Jurkat, Clone E6-1 (cell line): ENCODE results near the gene STAP1.
"Not testable (repeated sequence)": the region's sequence is repeated elsewhere in the genome, so short reads cannot be mapped to it uniquely, and the experiment has no call there.

Experiments
- DNase-seq: peaks from one replicate; pipeline ENCODE4 v3.0.0-alpha.2; 2011; ENCODE audit warnings: low read depth, low spot score
- H3K4me3 ChIP-seq: 2 replicates; pipeline ENCODE4 v1.5.1; 2011; ENCODE audit warnings: mild to moderate bottlenecking, low read length, control low read depth, moderate library complexity

STAP1 gene

DNA sequence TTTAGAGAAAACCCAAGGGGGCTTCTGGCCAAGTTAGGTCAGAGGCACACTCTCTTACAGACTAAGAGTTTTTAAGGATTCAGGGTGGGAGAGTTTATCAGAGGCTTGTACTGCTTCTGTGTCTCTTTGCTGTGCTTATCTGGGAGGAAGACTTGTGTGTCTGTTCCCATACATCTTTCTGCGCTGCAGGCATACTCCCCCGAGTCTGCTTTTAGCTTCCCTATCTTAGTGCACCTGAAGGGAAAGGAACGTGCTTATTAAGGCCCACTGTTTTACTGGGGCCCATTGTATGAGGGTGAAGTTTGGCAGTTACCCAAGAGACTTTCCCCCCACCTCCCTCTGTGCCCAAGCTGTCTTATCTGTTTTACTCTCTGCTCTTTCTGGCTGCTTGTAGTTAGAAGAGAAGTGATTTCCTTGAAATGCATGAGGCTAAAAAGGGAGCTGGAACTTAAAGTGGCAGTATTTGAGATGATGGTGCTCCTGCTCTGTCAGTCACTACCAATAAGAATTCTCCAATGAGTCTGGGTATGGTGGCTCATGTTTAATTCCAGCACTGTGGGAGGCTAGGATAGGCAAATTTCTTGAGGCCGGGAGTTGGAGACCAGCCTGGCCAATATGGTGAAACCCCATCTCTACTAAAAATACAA lies 6.3 kb upstream of the STAP1 start:
- DNase-seq, H3K4me3 ChIP-seq: not testable (repeated sequence)

DNA sequence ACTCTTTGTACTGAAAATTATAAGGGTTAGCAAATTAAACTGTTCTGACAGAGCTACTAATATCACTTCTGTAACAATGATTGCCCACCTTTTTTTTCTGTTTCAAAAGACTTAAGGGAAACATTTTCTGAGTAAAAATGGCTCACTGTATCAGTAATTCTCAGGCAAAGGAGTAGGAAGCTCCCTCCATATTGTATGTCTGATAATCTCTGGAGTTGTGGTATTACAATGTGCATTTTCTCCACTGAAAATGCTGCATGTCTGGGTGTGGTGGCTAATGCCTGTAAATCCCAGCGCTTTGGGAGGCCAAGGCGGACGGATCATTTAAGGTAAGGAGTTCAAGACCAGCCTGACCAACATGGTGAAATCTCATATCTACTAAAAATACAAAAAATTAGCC lies 4.4 kb upstream of the STAP1 start:
- no peak for DNase-seq
- H3K4me3 ChIP-seq: no peak overlapping the region

DNA sequence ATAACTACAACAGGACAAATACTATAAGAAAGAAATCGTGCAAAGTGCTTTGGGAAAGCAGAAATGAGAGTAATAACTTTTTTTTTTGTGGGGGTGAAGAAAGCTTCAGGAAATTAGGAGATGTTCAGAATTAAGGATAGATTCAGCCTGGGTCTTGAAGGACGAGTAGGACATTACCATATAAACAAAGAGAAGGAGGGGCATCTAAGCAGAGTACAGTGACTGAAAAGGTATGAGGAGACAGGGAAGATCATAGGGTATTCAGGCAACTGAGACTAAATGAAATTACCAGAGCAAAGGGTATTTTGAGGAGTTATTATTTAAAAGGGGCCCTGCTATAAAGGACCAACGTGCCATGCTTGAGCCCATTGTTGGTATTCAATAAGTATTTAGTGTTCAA lies 3.1 kb upstream of the STAP1 start:
- DNase-seq: no peak
- no peak overlapping the region for H3K4me3 ChIP-seq

DNA sequence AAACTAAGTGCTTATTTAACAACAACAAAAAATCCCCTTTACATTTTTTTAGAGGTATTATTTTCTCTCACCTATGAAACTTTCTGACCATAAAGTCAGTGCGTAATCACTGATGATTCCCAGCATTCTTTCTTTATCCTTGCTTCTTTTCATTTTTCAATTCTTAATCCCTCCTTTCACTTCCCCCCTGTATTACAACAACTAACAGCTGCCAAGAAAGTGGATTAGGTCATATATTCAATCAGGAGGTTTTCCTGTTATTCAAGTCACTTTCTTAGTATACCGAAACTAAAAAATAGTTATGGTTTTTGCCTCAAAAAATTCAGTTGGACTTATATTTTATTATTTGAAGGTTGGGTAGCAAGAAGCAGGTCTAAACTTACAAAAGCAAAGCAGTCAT lies 2.1 kb upstream of the STAP1 start:
- H3K4me3 ChIP-seq: no peak overlapping the region
- no peak for DNase-seq

DNA sequence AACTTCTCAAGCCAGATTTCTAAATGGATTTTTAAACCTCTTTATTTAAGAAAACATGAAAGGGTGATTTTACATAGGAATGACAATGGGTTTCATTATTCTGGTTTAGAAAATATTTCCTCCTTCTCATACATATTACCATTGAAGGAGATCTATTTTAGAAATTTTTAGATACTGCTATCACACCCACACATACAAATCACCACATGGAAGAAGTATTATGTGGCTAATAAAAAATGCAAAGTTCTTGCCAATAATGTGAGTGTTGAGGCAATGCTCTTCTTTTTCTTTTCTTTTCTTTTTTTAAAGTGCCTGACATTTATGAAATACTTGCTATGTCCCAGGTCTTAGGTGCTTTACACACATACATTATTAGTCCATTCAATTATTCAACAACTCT lies 6.8 kb downstream of the STAP1 start:
- H3K4me3 ChIP-seq: no peak overlapping the region
- no peak for DNase-seq

DNA sequence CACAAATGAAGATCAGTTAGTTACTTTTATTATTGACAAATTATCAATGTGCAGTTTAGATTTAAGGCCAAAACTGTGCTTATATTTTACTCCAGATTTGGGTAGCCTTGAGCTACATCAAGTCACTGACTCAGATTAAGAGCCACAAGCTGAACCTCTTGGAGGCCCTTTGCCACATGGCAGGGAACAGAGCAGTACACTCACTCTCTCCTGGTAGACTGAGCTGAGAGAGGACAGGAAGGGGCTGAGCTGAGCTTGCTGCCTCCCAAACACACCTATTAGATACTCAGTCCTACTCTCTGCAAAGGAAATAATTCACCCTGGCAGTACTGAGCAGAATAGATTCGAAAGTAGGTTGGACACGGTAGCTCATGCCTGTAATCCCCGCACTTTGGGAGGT lies 7.8 kb downstream of the STAP1 start:
- no peak for DNase-seq
- H3K4me3 ChIP-seq: no peak overlapping the region

DNA sequence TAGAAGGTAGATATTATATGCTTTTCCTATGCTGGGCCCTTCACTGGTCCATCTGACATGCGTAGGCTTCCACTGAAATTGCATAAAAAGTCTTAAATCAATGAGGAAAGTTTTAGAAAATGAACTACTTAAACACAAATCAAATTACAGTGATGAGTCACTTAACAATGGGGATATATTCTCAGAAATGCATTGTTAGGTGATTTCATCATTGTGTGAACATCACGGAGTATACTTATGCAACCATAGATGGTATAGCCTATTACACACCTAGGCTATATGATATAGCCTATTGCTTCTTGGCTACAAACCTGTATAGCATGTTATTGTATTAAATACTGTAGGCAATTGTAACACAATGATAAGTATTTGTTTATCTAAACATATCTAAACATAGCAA lies 10.3 kb downstream of the STAP1 start:
- DNase-seq: no peak
- H3K4me3 ChIP-seq: no peak overlapping the region

DNA sequence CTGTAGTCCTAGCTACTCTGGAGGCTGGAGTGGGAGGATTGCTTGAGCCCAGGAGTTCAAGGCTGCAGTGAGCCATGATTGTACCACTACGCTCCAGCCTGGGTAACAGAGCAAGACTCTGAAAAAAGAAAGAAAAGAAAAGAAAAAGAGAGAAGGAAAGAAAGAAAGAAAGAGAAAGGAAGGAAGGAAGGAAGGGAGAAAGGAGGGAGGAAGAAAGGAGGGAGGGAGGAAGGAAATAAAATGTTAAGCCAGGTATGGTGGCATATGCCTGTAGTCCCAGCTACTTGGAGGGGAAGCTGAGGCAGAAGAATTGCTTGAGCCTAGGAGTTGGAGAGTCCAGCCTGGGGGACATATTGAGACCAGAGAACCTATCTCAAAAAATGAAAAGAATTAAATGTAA lies 12.0 kb downstream of the STAP1 start:
- DNase-seq: no peak
- H3K4me3 ChIP-seq: no peak overlapping the region

DNA sequence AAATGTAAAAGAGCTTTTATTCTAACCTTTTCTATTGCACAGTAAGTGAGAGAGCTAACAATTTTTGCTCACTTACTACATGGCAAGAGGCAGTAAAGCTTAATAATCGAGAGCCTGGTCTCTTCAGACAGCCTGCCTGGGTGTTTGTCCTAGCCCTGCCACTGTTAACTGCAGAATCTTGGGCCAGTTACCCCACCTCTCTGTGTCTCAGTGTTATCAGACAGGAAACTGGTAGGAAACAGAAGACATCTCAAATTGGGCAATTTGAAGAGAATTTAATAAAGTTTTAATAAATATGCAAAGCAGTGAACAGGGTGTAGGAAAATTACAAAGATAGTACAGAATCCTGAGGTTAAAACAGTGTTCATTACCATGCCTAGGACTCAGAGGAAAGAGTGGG lies 13.4 kb downstream of the STAP1 start:
- no peak for DNase-seq
- no peak overlapping the region for H3K4me3 ChIP-seq

DNA sequence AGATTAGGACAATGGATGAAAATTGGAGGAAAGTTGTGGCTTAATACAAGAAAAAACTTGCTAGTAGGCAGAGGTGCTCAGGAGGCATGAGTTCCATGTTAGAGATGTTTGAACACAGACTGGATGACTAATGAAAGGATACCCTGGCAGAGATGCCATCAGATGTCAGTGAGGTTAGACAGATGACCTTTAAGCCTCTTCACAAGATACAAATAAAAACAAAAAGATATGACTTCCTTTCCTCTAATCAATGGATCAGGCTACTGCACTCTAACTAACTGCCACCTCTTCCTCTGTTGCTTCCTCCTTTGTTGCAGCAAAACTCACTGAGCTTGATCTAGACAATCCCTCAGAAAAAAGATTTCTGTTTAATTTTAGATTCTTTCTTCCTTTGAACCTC lies 14.7 kb downstream of the STAP1 start:
- DNase-seq: no peak
- no peak overlapping the region for H3K4me3 ChIP-seq

DNA sequence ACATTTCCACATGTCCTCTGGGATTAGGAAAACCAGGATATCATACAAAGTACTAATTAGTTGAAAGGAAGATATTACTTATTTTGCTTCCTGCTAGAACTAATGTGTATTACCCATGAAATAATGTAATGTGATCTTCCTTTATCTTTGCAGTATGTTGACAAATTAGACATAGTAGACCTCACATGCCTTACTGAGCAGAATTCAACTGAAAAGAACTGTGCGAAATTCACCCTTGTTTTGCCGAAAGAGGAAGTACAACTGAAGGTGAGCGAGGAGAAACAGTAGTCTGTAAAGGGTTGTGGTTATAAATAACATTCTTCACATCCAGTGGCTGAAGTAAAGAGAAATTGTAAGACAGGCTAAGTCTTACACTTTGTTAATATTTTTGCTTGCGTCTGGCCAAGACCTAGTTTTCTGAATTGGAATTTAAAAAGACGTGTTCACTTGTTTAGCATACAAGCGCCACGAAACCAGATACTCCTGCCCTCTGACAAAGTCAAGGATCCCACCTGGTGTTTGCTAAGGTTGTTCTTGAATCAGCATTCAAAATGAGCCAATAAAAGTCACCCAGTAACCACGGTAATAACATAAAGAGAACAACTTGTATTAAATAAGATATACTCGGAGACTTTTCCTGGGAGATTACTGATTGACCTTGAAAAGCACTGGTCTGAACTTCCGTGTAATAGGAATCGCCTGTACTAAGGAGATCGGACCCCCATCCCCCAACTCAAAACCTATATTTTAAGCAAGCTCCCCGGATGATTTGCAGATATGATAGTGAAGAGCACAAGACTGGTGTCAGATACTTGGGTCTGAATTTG lies 16.9 kb downstream of the STAP1 start:
- DNase-seq: no peak
- H3K4me3 ChIP-seq: no peak overlapping the region

DNA sequence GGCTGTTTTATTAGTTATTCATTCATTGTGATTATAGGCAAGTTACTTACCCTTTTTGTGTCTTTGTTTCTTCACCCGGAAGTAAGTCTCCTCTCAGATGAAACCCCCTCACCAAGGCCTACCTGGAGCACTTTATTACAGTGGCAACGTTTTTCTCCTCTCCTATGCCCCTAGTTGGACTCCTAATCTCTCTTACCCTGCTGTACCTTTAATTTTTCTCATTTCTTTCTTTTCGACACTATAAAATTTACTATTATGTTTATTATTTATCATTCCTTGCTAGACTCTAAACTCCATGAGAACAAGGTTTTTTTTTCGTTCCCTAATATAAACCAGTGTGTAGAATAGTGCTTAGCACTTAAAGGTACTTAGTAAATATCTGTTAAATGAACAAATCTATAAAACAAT lies 17.5 kb downstream of the STAP1 start:
- H3K4me3 ChIP-seq: no peak overlapping the region
- no peak for DNase-seq

DNA sequence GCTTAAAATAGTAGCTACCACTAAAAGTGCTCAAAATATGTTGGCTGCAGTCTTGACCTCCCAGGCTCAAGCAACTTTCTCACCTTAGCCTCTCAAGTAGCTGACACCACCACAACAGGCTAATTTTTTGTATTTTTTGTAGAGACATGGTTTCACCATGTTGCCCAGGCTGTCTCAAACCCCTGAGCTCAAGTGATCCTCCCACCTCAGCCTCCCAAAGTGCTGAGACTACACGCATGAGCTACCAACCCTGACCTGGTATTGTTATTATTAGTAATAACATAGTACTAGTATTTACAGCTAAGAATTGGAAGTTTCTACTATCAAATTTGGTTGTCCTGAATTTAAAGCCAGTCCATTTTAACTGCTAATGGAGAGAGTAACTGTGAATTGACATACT lies 18.0 kb downstream of the STAP1 start:
- H3K4me3 ChIP-seq: no peak overlapping the region
- DNase-seq: no peak

DNA sequence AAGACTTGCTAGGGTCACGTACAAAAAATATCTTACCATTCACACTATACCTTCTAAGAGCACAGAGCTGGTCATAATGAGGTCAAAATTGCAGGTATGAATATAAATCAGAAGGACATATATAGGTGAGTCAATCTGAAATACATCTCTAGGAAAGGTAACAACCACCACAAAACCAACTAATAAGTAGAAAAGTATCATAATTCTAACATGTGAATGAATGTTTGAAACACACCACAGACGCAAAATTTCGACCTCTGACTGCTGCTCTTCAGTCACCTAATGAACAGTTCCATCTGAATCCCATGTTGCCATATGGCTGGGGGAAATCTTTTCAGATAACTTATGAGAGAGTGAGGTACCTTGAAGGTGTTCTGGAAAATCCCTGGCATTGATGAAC lies 22.1 kb downstream of the STAP1 start:
- H3K4me3 ChIP-seq: no peak overlapping the region
- DNase-seq: no peak

DNA sequence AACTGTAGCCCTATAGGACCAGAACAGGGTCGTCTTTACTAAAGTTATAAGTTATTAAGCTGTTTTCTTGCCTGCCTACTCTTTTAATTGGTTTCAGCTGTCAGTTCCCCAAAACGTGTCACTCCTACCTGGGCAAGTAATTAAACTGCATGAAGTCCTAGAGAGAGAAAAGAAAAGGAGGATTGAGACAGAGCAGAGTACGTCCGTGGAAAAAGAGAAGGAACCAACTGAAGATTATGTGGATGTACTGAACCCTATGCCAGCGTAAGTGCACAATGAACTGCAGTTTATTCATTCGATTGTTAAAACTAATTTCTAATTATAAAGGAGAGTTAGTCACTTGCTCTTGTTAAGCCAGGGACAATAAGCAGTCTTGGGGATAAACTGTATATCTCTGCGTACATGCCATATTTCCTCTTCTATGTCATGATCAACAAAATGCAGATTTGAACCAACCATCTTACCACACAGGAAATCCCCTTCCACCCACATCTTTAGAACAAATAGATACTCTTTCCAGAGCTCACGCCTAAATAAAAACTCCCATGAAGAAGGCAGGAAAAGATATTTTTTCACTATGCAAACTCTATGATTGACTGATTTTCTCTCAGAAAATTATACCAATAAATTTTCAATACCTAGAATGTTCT lies 22.8 kb downstream of the STAP1 start:
- no peak overlapping the region for H3K4me3 ChIP-seq
- peak; percentile 78 for DNase-seq

DNA sequence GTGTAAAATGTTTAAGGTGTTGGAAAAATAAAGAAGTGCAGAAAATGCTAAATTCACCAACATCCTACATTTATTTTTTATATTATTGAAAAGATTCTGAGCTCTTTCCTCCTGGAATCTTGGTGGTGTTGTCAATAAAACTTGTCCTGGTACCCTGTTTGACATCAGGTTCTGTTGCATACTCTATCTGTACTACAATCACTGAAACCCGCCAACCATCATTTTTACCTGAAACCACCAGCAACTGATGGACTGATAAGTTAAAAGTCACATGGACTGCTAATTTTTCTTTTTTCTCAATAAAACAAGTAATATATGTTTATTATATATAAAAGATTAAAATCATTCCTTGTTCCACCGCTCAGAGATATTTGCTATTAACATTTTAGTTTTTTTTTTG lies 23.4 kb downstream of the STAP1 start:
- DNase-seq: peak; percentile 29
- no peak overlapping the region for H3K4me3 ChIP-seq

DNA sequence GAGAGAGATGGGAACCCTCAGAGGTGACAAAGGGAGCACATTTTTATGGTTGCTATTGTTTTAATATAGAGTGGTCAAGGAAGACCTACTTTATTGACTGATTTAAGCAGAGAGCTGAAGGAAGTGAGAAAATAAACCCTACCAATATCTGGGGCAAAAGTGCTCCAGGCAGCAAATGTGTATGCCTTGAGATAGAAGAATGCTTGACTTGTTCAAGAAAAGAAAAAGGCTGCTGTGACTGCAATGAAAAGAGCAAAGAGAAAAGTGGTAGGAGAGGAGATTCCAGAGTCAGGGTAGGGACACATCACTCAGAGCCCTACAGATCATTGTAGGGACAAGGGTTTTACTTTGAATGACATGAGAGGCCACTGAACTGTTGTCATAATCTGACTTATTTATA lies 26.0 kb downstream of the STAP1 start:
- H3K4me3 ChIP-seq: no peak overlapping the region
- no peak for DNase-seq

DNA sequence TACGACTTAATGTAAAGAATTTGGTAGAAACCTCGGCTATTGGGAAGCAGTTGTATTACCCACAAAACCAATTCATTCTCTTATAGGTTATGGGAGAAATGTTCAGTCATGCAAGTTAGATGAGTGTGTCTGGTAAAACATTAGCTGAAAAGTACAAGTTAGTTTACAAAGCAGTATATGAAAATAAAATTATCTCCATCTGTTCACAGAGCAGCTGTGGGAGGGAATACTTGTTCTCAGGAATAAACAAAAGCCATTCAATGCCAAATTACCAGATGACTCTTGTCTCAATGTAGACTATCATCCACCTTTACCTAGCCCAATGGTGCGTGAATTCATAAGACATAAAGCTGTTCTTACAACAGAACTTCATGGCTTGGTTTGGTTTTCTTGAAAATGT lies 28.6 kb downstream of the STAP1 start:
- DNase-seq: no peak
- H3K4me3 ChIP-seq: no peak overlapping the region

DNA sequence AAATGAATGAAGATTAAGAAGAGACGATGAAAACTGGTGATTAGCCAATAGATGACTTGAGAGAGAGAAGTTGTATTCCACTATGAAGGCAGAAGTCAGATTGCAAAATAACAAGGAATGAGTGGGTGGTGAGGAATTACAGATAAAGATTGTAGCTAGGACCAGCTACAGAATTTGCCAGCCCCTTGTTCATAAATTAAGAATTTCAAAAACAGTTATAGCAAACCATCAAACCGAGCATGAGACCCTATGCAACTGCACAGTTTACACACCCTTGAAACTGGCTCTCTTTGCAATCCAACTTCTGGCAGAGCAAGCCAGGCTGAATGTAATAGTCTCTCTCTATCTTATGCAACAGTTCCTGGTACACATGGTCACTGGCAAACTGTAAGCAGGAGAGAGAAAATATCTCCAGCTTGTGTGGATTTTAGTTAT lies 35.2 kb downstream of the STAP1 start:
- DNase-seq: no peak
- H3K4me3 ChIP-seq: no peak overlapping the region

DNA sequence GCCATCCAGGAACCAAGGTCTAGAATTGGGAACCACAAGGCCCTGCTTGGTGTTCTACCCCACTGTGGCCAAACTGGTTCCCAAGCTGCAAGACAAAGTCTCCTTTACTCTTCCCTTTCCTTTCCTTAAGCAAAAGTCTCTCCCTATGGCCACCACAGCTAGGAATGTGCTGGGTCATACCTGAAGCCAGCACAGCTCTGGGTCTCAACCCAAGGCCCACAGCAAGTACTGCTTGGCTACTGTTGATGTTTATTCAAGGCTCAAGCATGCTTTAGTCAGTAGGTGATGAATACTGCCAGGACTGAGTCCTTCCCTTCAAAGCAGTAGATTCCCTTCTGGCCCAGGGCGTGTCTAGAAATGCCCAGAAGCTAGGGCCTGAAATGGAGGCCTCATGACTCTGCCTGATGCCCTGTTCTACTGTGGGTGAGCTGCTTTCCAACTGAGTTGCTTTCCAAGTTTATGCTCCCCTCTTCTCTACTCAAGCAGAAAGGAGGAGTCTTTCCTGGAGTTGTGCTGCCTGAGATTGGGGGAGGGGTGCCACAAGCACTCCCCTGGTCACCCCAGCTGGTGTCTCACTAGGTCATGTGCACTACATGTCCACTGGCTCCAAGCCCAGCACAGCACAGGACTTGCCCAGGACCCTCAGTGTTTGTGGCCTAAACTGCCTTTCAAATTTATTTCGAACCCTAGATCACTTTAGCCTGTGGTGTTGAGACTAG lies 44.9 kb downstream of the STAP1 start:
- no peak for DNase-seq
- H3K4me3 ChIP-seq: no peak overlapping the region
